ENCODE data around the gene DEPDC1B.

The DEPDC1B gene

GRCh38 chr5:60577116-60577515, 122.8 kb downstream of the DEPDC1B start:
- ChIA-PET POLR2A (no interaction called here), CTCF (no interaction called here)
- Histone ChIP-seq H3K36me3 (ENCODE audit: control insufficient read depth in 2 of 2, insufficient read depth in 1 of 2, low read length in 2 of 2) (no peaks in the 10 kb centered on the region), H3K27ac (ENCODE audit: extremely low read depth, low read depth, low read length) (no peak overlapping the region), H3K4me1 (ENCODE audit: control insufficient read depth, insufficient read depth, low read length) (no peaks in the 10 kb centered on the region), H3K9me3 (ENCODE audit: control insufficient read depth, insufficient read depth, low read depth, low read length) (no peaks in the 10 kb centered on the region), H3K4me3 (ENCODE audit: low read depth, low read length) (no peak overlapping the region)
- TF ChIP-seq MEIS1 (CRISPR knock-in tag; IDR thresholded peaks at IDR 0.05; ENCODE audit: borderline replicate concordance) (no peak), ZNF394 (tag by site-specific recombination; IDR thresholded peaks at IDR 0.05; ENCODE audit: borderline replicate concordance) (no peak), ZNF555 (tag by site-specific recombination; conservative IDR thresholded peaks at IDR 0.05) (no peak), WT1 (tag by site-specific recombination; IDR thresholded peaks at IDR 0.05) (no peak), ZBTB1 (tag by site-specific recombination; IDR thresholded peaks at IDR 0.05) (no peak), SP2 (tag by site-specific recombination; IDR thresholded peaks at IDR 0.05) (no peak), ZNF558 (tag by site-specific recombination; IDR thresholded peaks at IDR 0.05) (no peak), ZNF692 (tag by site-specific recombination; IDR thresholded peaks at IDR 0.05) (no peak), YY2 (tag by site-specific recombination; IDR thresholded peaks at IDR 0.05) (no peak), ZIC2 (tag by site-specific recombination; IDR thresholded peaks at IDR 0.05) (no peak), ATF2 (tag by site-specific recombination; IDR thresholded peaks at IDR 0.05; ENCODE audit: low read depth) (no peak), ZNF169 (tag by site-specific recombination; IDR thresholded peaks at IDR 0.05) (no peak), PRDM2 (tag by site-specific recombination; IDR thresholded peaks at IDR 0.05; ENCODE audit: borderline replicate concordance) (no peak), ZBTB21 (tag by site-specific recombination; IDR thresholded peaks at IDR 0.05) (no peak), ZNF18 (tag by site-specific recombination; IDR thresholded peaks at IDR 0.05) (no peak), BCL6B (tag by site-specific recombination; IDR thresholded peaks at IDR 0.05) (no peak), ZNF792 (tag by site-specific recombination; IDR thresholded peaks at IDR 0.05) (no peak)
